Activated CD4-positive, alpha-beta T cell treated with anti-CD3 and anti-CD28 coated beads, Interleukin-2, amount 50 U/mL, for 4 hours (primary cell): Measurements from ENCODE around the gene KCND2.

Experiments used
- DNase-seq, 2 experiments: peaks; one replicate each; pipeline ENCODE4 v3.0.0-alpha.2; 2020

Gene KCND2

GRCh38 chr7:120714945-120715344 is 442.0 kb downstream of the KCND2 start:
- no peak for DNase-seq

- DNase-seq: no peak
Measured at GRCh38 chr7:120716307-120716706, 443.3 kb downstream of the KCND2 start.

- DNase-seq: no peak
Measured at GRCh38 chr7:120717166-120717565, 444.2 kb downstream of the KCND2 start.

GRCh38 chr7:120718361-120718760 is 445.4 kb downstream of the KCND2 start:
- no peak for DNase-seq

- DNase-seq: no peak
Measured at GRCh38 chr7:120720317-120720716, 447.3 kb downstream of the KCND2 start.

GRCh38 chr7:120723465-120724385 is 450.8 kb downstream of the KCND2 start:
- DNase-seq: no peak

GRCh38 chr7:120724448-120724847 is 451.5 kb downstream of the KCND2 start:
- no peak for DNase-seq

- DNase-seq: no peak
Measured at GRCh38 chr7:120724955-120725354, 452.0 kb downstream of the KCND2 start.

- DNase-seq: no peak
Measured at GRCh38 chr7:120725376-120726039, 452.5 kb downstream of the KCND2 start.

- no peak for DNase-seq
Measured at GRCh38 chr7:120729245-120729644, 456.3 kb downstream of the KCND2 start.

GRCh38 chr7:120731271-120731670 is 458.3 kb downstream of the KCND2 start:
- DNase-seq: no peak

GRCh38 chr7:120732256-120732655 is 459.3 kb downstream of the KCND2 start:
- DNase-seq: no peak

GRCh38 chr7:120733143-120733542 is 460.2 kb downstream of the KCND2 start:
- no peak for DNase-seq

GRCh38 chr7:120733835-120734234 is 460.9 kb downstream of the KCND2 start:
- no peak for DNase-seq

GRCh38 chr7:120735791-120736190 is 462.8 kb downstream of the KCND2 start:
- DNase-seq: no peak

- DNase-seq: no peak
Measured at GRCh38 chr7:120738816-120739215, 465.8 kb downstream of the KCND2 start.

- DNase-seq: no peak
Measured at GRCh38 chr7:120740348-120740747, 467.4 kb downstream of the KCND2 start.

- no peak for DNase-seq
Measured at GRCh38 chr7:120741371-120742042, 468.5 kb downstream of the KCND2 start.

GRCh38 chr7:120742372-120742771 is 469.4 kb downstream of the KCND2 start:
- no peak for DNase-seq

- no peak for DNase-seq
Measured at GRCh38 chr7:120743128-120743527, 470.2 kb downstream of the KCND2 start.

GRCh38 chr7:120760050-120760449 is 487.1 kb downstream of the KCND2 start:
- DNase-seq: no peak

- no peak for DNase-seq
Measured at GRCh38 chr7:120760851-120761250, 487.9 kb downstream of the KCND2 start.

GRCh38 chr7:120770206-120770605 is 497.2 kb downstream of the KCND2 start:
- no peak for DNase-seq

GRCh38 chr7:120774481-120774880 is 501.5 kb downstream of the KCND2 start:
- DNase-seq: no peak
